DMS153 (cell line): Measurements from ENCODE around the gene C2CD4A.
"Not testable (repeated sequence)": the region's sequence is repeated elsewhere in the genome, so short reads cannot be mapped to it uniquely, and the experiment has no call there.

Experiments used
- DNase-seq: peaks from one replicate; lab custom pipeline; 2025; lab: John Stamatoyannopoulos, UW

C2CD4A gene, protein sequence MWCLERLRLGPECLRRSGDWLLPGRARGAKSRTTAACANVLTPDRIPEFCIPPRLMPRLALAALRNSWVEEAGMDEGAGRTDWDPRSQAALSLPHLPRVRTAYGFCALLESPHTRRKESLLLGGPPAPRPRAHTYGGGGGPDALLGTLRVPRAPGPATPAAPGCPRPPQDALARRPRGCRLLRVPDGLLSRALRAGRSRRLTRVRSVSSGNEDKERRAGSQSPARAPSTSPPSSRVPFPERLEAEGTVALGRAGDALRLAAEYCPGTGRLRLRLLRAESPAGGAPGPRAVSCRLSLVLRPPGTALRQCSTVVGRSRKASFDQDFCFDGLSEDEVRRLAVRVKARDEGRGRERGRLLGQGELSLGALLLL

GRCh38 chr15:62066663-62067447, at the start of gene C2CD4A:
C2CD4A (plus strand) TSS chr15:62066977; CDS start chr15:62067614, 637 bp downstream.
- peak; percentile 48 for DNase-seq

DNA sequence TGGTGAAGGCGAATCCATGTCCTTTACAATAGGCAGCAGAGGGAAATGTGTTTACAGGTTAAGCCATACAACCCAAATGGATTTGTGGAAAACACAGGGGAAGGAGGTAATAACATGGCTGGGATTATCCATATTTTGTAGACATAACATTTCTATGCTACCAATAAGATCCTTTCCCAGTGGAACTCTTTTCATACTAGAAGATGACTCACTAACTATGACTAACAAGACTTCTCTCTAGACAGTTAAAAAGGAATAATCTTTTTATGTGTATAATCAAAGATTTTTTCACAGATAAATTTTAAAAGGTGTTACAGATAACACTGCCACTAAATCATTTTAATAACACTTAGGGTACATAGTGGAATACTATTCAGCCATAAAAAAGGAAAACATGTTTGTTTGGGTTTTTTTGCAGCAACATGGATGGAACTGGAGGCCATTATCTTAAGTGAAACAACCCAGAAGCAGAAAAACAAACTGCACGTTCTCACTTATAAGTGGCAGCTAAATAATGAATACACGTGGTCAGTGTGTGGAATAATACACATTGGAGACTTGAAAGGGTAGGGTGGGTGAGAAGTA, 46.1 kb upstream of the C2CD4A start:
- DNase-seq, result no peak

GRCh38 chr15:62021991-62022600, 44.7 kb upstream of the C2CD4A start:
- DNase-seq, result no peak

DNA sequence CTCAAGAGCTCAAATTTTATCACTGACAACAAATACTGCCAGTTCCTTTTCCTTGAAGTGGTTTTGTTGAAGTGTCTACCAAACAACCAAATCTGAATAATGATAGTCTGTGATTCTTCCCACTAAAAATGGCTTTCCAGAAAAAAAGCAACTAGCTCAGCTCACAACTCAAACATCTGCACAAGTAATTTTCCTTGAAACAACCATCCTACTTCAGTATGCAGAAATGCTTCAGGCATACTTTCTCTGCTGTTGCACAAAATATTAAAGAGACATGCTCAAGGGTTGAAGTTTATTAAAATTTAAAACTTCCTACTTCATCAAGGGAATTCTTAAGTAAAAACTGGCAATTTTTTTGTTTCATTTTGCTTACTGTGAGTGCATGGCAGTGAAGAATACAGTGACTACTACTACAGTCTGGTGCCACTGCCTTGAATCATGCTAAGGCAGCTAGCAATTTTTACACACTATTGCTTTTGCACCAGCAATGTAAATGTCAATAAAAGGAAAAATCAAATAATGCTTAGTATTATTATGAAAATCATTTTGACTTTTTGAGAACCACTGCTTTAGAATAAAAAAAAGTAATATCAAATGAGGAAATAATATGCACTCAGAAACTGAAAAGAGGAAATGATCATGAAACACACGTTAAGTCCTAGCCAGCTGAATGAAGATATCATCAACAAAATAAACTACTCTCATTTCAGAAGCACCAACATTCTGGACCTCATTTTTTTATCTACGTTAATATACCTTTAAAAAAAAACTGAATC, 40.1 kb upstream of the C2CD4A start:
- no peak for DNase-seq

DNA sequence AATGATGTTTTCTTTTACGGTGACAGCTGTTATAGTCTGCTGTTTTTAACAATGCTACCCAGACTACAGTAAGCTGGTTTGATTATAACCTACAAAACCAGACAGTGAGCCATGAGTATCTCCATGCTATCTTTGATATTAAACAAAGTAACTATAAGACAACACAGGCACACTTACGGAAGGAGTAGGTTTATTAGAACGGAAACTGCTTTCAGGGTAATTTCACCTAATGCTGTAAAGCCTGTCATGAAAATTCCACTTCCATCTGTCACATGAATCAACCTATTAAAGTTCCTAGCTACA, 39.6 kb upstream of the C2CD4A start:
- no peak for DNase-seq

DNA sequence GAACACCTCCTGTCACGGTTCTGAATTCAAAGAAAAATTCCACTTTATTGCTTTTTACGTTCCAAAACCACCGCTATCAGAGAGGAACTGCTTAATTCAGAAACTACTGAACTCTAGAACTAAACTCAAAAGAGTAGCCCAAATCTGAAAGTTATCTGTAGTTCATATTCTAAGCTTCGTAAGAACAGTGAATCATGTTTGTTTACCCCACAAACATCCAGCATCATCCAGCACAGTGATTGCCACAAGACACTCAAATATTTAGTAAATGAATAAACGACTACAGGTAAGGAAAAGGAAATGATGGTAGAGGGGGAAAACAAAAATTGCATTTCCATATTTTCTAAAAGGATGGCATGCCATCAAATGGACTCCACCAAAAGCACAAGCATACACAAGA, 38.9 kb upstream of the C2CD4A start:
- DNase-seq, result no peak

DNA sequence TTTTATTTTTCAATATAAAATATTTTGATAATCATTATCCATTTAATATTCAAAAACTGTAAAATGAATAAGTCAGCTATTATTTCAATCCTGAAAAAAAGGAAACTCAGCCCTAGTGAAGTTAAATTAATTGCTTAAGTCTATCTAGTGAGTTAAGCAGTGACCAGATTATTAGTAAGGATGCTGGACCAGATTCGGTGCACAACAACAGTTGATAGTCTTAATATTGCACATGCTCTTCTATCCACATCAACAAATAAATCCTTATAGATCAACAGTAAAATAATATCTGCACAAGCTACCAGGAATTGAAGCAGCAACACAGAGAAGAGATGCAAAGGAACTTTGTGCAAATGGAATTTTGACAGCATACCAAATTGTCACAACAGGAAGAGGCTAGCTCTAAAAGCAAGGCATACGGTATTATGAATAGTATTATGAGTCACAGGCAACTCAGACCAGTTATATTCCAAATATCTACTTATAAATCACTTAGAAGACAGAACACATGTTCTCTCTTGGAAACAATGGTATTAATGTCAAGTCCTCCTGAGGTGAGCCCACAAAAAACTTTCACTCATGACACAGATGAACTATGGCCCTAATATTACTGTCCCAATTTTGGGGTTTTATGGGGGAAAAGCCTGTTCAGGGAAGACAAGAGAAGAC, 31.4 kb upstream of the C2CD4A start:
- DNase-seq, result no peak

- DNase-seq, result no peak
Measured at GRCh38 chr15:62046078-62046743, 20.6 kb upstream of the C2CD4A start.

GRCh38 chr15:62047282-62047827, 19.4 kb upstream of the C2CD4A start:
- no peak for DNase-seq

GRCh38 chr15:62048254-62048653, 18.5 kb upstream of the C2CD4A start:
- not testable (repeated sequence) for DNase-seq

GRCh38 chr15:62050115-62050514, 16.7 kb upstream of the C2CD4A start:
- DNase-seq, result no peak

GRCh38 chr15:62051166-62051565, 15.6 kb upstream of the C2CD4A start:
- DNase-seq, result no peak

DNA sequence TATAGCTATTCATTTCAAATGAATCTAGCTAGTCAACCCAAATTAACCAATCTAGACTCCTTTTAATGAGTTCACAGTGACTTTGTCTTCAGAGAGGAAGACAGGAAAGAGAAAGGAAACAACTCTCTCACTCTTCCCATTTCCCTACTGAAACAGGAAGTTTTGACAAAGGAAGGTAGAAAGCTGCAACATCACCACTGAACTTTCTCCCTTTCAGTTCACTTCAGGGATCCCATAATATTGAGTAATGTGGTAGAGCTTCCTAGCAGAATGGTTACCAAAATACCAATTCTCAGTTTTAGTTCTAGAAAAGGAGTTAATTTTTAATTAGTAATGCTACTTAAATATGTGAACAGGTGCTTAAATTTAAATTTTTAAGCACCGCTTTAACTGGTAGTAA, 14.1 kb upstream of the C2CD4A start:
- DNase-seq, result no peak

- DNase-seq, result no peak
Measured at GRCh38 chr15:62053439-62054085, 13.2 kb upstream of the C2CD4A start.

GRCh38 chr15:62054979-62055378, 11.8 kb upstream of the C2CD4A start:
- DNase-seq, result no peak

DNA sequence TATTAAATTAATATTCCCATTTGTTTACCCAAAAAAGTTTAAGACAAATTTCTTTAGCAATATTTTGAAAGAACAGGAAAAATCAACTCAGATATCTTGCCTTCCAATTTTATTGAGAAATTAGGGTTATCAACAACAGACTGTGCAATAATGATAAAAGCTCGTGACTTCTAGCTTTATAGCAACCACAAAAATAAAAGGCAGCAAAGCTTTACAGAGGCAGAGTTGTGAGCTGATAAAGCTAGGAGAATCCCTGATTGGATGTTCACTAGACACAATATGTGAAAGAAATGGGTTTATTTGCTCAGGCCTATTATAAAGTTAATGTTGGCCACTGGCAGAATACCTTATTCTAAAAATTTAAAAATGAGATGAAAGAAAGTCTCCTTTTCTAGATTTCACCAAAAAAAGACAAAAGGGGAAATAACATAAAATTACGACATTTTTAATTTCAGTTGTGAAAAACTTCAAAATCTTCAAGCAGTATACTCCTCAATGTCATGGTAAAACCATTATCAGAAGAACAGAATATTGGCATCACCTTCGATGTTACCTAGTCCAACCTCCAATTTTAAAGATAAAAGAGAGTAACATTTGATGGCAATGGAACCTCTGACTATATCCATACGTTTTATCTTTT, 9.3 kb upstream of the C2CD4A start:
- no peak for DNase-seq

GRCh38 chr15:62058327-62059028, 8.3 kb upstream of the C2CD4A start:
- no peak for DNase-seq

DNA sequence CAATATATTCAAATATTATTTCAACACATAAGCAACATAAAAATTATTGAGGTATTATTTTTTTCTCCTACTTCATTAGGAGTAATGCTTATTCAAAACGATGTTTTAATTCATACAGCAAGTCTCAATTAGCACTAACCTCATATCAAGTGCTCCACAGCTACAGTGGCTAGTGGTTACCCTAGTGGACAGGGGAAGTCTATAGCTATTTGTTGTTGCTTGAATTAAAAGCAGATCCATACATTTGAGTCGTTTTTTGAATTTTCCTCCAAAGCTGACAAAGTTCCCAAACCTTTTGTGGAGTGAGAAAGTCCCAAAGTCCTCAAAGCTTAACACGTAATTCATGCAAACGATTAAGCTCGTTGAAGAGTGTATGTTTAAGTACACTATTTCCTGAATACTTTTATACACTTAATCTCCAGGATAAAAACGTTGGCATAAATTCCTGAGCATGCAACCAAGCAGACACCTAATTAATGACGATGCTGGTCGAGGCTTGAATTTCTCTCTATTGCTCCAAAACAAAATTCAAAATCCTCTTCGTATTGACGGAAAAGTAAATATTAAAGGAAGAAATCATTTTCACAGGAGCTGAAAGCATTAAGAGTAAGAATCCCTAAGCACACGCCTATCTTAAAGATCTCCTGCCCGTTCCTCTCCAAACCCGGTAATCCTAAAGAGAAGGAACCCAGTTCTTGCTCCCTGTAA, 7.5 kb upstream of the C2CD4A start:
- DNase-seq, result no peak
